Thoracic aorta (tissue), 2 donors: ENCODE measurements around the gene EML6. TPM values are rescaled to one million over a fixed set of nuclear protein-coding genes. Genes with fewer than 3 reads are reported as not detected.

Source experiments
- ATAC-seq: fragments of 150-250 bp; one replicate; pipeline ENCODE4 v1.8.0; 2017; ENCODE audit warnings: low read depth; ENCODE audit not compliant: insufficient number of reproducible peaks, low FRiP score
- DNase-seq: peaks from one replicate; pipeline ENCODE4 v3.0.0-alpha.2; 2020; ENCODE audit warnings: low spot score
- H3K27ac ChIP-seq, 2 donors: fragments of 200-600 bp; sonication (generic); 1 replicate in 1 of 2; 2 replicates in 1 of 2; pipeline ENCODE4 v1.5.1; 2016; ENCODE audit warnings: mild to moderate bottlenecking in 2 of 2, moderate library complexity in 2 of 2
- H3K27me3 ChIP-seq: fragments of 200-600 bp; sonication (generic); replicated peaks from 2 replicates; pipeline ENCODE4 v1.6.0; 2016; ENCODE audit warnings: mild to moderate bottlenecking; ENCODE audit not compliant: insufficient read depth
- H3K36me3 ChIP-seq: fragments of 200-600 bp; sonication (generic); one replicate; pipeline ENCODE4 v1.5.1; 2016
- H3K4me1 ChIP-seq, 2 donors: fragments of 200-600 bp; sonication (generic); 1 replicate in 1 of 2; 2 replicates in 1 of 2; pipeline versions ENCODE4 v1.5.1 to v1.6.0; 2016; ENCODE audit warnings: low read depth in 2 of 2, mild to moderate bottlenecking in 1 of 2; ENCODE audit not compliant: control insufficient read depth in 1 of 2
- H3K4me3 ChIP-seq: fragments of 200-600 bp; sonication (generic); 2 replicates; pipeline ENCODE4 v1.5.1; 2016; ENCODE audit warnings: mild to moderate bottlenecking
- H3K9me3 ChIP-seq: fragments of 200-600 bp; sonication (generic); 2 replicates; pipeline ENCODE4 v1.5.1; 2016
- CTCF ChIP-seq: fragments of 200-600 bp; sonication (generic); IDR thresholded peaks from one replicate; pipeline ENCODE4 v1.5.1; 2019; ENCODE audit warnings: antibody characterized with exemption
- total RNA-seq, 2 donors: library from RNA; depleted of rRNA; stranded (reverse); fragments of >200 nt; gene quantifications; one replicate each; pipeline versions ENCODE4 v1.1.0 to v1.2.3, GENCODE V29; 2016

EML6 gene
- total RNA-seq, 2 donors from 2014 or later, result 0.81 to 0.92 TPM

GRCh38 chr2:54699665-54700064 lies 23.8 kb upstream of the EML6 start:
- TF ChIP-seq CTCF, result no peak
- no peak for DNase-seq
- Histone ChIP-seq H3K4me3 (no peak overlapping the region), H3K36me3 (no peaks in the 10 kb centered on the region), H3K27ac (no peak overlapping the region), H3K9me3 (no peaks in the 10 kb centered on the region), H3K4me1 (no peaks in the 10 kb centered on the region), H3K27me3 (no peaks in the 10 kb centered on the region)
- no peak for ATAC-seq

- no peak for TF ChIP-seq CTCF
- ATAC-seq (no peak), DNase-seq (no peak)
- Histone ChIP-seq H3K4me1 (no peaks in the 10 kb centered on the region), H3K27me3 (no peaks in the 10 kb centered on the region), H3K27ac (no peak overlapping the region), H3K4me3 (no peak overlapping the region), H3K9me3 (no peaks in the 10 kb centered on the region), H3K36me3 (no peaks in the 10 kb centered on the region)
These were observed 22.4 kb upstream of the EML6 start for GRCh38 chr2:54701029-54701428.

GRCh38 chr2:54704238-54704637 lies 19.2 kb upstream of the EML6 start:
- H3K27ac ChIP-seq, result no peak overlapping the region
- ATAC-seq, result no peak
- H3K4me3 ChIP-seq, result no peak overlapping the region
- no peak for TF ChIP-seq CTCF
- H3K27me3 ChIP-seq, result no peaks in the 10 kb centered on the region
- no peaks in the 10 kb centered on the region for H3K36me3 ChIP-seq
- H3K9me3 ChIP-seq, result no peaks in the 10 kb centered on the region
- H3K4me1 ChIP-seq, result peaks cover 3 to 9% of the 10 kb centered on the region in 2 donors
- no peak for DNase-seq

GRCh38 chr2:54704688-54705605 lies 18.5 kb upstream of the EML6 start:
- no peak overlapping the region for H3K4me3 ChIP-seq
- no peaks in the 10 kb centered on the region for H3K27me3 ChIP-seq
- peak; percentile 47 for TF ChIP-seq CTCF
- peaks cover 3 to 16% of the 10 kb centered on the region in 2 donors for H3K4me1 ChIP-seq
- no peaks in the 10 kb centered on the region for H3K36me3 ChIP-seq
- H3K27ac ChIP-seq, result no peak overlapping the region
- no peaks in the 10 kb centered on the region for H3K9me3 ChIP-seq
- no peak for DNase-seq
- ATAC-seq, result no peak

GRCh38 chr2:54706622-54707021 lies 16.8 kb upstream of the EML6 start:
- Histone ChIP-seq H3K9me3 (no peaks in the 10 kb centered on the region), H3K36me3 (no peaks in the 10 kb centered on the region), H3K27me3 (no peaks in the 10 kb centered on the region), H3K4me3 (no peak overlapping the region), H3K4me1 (peaks cover 3 to 16% of the 10 kb centered on the region in 2 donors), H3K27ac (no peak overlapping the region)
- no peak for TF ChIP-seq CTCF
- no peak for ATAC-seq
- no peak for DNase-seq
